ENCODE measurements around the gene GABBR1. TPM values are rescaled to one million over a fixed set of nuclear protein-coding genes. Genes with fewer than 3 reads are reported as not detected.

Gene GABBR1
- total and polyA plus RNA-seq, 4 donors, result 1.1 to 4.7 (median 1.4) TPM

DNA sequence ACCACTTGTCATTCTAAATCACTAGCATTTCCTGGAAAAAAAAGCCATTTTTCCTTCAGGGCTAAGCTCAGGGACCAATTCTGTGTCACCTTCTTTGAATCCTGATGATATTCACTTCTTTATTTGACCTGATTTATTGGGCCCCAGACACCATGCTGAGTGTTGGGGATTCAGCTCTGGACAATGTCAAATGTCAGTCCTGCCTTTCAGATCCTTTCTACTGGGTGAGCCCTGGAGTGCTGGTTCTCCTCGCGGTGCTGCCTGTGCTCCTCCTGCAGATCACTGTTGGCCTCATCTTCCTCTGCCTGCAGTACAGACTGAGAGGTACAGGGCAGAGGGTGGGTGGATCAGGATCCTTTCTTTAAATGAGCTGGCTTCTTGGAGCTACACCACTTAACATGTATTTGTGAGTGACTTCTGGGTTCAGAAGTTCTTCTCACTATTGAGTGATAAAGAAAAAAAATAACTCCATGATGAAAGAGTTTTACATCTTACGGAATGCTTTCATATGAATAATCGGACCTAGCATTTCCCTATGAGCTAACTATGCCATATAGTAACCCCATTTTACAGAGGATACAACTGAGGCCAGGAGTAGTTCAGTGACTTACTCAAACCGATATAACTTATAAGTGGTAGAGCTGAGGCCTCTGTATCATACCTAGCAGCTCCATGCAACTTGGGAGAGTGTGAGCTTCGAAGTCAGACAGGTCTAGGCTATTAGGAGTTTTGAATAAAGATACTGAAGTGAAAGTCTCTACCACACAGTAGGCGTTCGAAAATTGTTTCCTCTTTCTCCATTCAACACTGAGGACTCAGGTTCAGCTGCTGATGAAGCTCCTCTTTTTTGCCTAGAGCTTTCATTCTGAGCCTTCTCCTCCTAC is 33.2 kb upstream of the GABBR1 start:
- H3K27ac ChIP-seq (ENCODE audit: low read depth in 1 of 2, low read length in 2 of 2), result no peak overlapping the region
- no peak overlapping the region for H3K4me3 ChIP-seq (ENCODE audit: low read depth in 1 of 3, low read length in 3 of 3)
- peaks cover 0 to 5% (median 2%) of the 10 kb centered on the region in 4 donors for H3K27me3 ChIP-seq (ENCODE audit: control insufficient read depth in 4 of 4, insufficient read depth in 4 of 4, low read length in 3 of 4)
- H3K9ac ChIP-seq (ENCODE audit: low read depth in 1 of 2, low read length in 2 of 2), result no peak overlapping the region
- no peak for TF ChIP-seq NR2F2 (IDR thresholded peaks at IDR 0.05)
- no peak for TF ChIP-seq JUND (IDR thresholded peaks at IDR 0.05)
- TF ChIP-seq FOXA2 (IDR thresholded peaks at IDR 0.05), result no peak
- no peak for TF ChIP-seq MAX (IDR thresholded peaks at IDR 0.05)
- no peak for TF ChIP-seq GABPA (IDR thresholded peaks at IDR 0.05 in 1 of 2, conservative IDR thresholded peaks at IDR 0.05 in 1 of 2)
- TF ChIP-seq FOXA1 (IDR thresholded peaks at IDR 0.05), result no peak
- TF ChIP-seq HNF4G (IDR thresholded peaks at IDR 0.05), result no peak
- TF ChIP-seq RXRA (IDR thresholded peaks at IDR 0.05), result no peak
- no peak for TF ChIP-seq REST (IDR thresholded peaks at IDR 0.05)
- TF ChIP-seq RAD21 (IDR thresholded peaks at IDR 0.05), result no peak
- TF ChIP-seq, protein P1, sequence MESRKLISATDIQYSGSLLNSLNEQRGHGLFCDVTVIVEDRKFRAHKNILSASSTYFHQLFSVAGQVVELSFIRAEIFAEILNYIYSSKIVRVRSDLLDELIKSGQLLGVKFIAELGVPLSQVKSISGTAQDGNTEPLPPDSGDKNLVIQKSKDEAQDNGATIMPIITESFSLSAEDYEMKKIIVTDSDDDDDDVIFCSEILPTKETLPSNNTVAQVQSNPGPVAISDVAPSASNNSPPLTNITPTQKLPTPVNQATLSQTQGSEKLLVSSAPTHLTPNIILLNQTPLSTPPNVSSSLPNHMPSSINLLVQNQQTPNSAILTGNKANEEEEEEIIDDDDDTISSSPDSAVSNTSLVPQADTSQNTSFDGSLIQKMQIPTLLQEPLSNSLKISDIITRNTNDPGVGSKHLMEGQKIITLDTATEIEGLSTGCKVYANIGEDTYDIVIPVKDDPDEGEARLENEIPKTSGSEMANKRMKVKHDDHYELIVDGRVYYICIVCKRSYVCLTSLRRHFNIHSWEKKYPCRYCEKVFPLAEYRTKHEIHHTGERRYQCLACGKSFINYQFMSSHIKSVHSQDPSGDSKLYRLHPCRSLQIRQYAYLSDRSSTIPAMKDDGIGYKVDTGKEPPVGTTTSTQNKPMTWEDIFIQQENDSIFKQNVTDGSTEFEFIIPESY (IDR thresholded peaks at IDR 0.05), result no peak
- TF ChIP-seq EGR1 (IDR thresholded peaks at IDR 0.05; ENCODE audit: low read depth in 2 of 2), result no peak
- TF ChIP-seq HNF4A (conservative IDR thresholded peaks at IDR 0.05), result no peak
- TF ChIP-seq ATF3 (IDR thresholded peaks at IDR 0.05), result no peak
- no peak for TF ChIP-seq TAF1 (conservative IDR thresholded peaks at IDR 0.05)
- no peak for TF ChIP-seq SP1 (IDR thresholded peaks at IDR 0.05)
- no peak for TF ChIP-seq CTCF (IDR thresholded peaks at IDR 0.05; ENCODE audit: low read depth, low read length, missing input control)
- TF ChIP-seq YY1 (IDR thresholded peaks at IDR 0.05), result no peak
- no peaks in the 10 kb centered on the region for H3K36me3 ChIP-seq (ENCODE audit: control insufficient read depth in 4 of 4, insufficient read depth in 3 of 4, low read depth in 1 of 4, low read length in 3 of 4)
- no peaks in the 10 kb centered on the region for H3K9me3 ChIP-seq (ENCODE audit: control insufficient read depth in 4 of 4, low read length in 3 of 4)
- H3K4me1 ChIP-seq (ENCODE audit: control insufficient read depth in 4 of 4, insufficient read depth in 4 of 4, low read length in 3 of 4), result no peaks in the 10 kb centered on the region
- DNase-seq (ENCODE audit: low spot score), result no peak
- 70% methylated on average over 8 of the region's 8 CpGs for WGBS
